Effector memory CD8-positive, alpha-beta T cell (primary cell): ENCODE measurements around the gene GMEB2.
"Not testable (repeated sequence)": the region's sequence is repeated elsewhere in the genome, so short reads cannot be mapped to it uniquely, and the experiment has no call there.

ENCODE experiments used
- ATAC-seq: fragments of 150-1000 bp; cut with Tn5 transposase; replicated peaks from 2 replicates; pipeline ENCODE4 v1.10.0; 2021; ENCODE audit warnings: mild to moderate bottlenecking, moderate library complexity
- DNase-seq, 3 experiments: peaks; one replicate each; pipeline ENCODE4 v3.0.0; 2021
- H3K27ac Mint-ChIP-seq, 2 donors: one replicate each; pipeline ENCODE4 v1.8.0; 2022; ENCODE audit warnings: mild to moderate bottlenecking in 2 of 2, mixed read lengths in 2 of 2, moderate library complexity in 2 of 2
- H3K27me3 Mint-ChIP-seq, 2 donors: one replicate each; pipeline ENCODE4 v1.8.0; 2022; ENCODE audit warnings: mixed read lengths in 2 of 2
- H3K36me3 Mint-ChIP-seq: one replicate; pipeline ENCODE4 v1.8.0; 2022; ENCODE audit warnings: mild to moderate bottlenecking, moderate library complexity, mixed read lengths; ENCODE audit not compliant: insufficient read depth
- H3K4me1 Mint-ChIP-seq, 2 donors: one replicate each; pipeline ENCODE4 v1.8.0; 2022; ENCODE audit warnings: low read depth in 2 of 2, mixed read lengths in 2 of 2
- H3K4me3 Mint-ChIP-seq, 2 donors: one replicate each; pipeline ENCODE4 v1.8.0; 2022; ENCODE audit warnings: mild to moderate bottlenecking in 2 of 2, mixed read lengths in 2 of 2, moderate library complexity in 2 of 2
- H3K9me3 Mint-ChIP-seq, 2 donors: one replicate each; pipeline ENCODE4 v1.8.0; 2022; ENCODE audit warnings: mixed read lengths in 2 of 2

GMEB2 gene

GRCh38 chr20:63610581-63611435, 16.1 kb downstream of the GMEB2 start:
- Mint-ChIP-seq H3K4me3 (no peak overlapping the region), H3K27ac (no peak overlapping the region), H3K36me3 (peaks cover 14% of the 10 kb centered on the region), H3K4me1 (peaks cover 3 to 8% of the 10 kb centered on the region in 2 donors), H3K27me3 (no peaks in the 10 kb centered on the region), H3K9me3 (no peaks in the 10 kb centered on the region)
- DNase-seq (no peak), ATAC-seq (no peak)

GRCh38 chr20:63606686-63607085, 20.2 kb downstream of the GMEB2 start:
- H3K36me3 Mint-ChIP-seq, result peaks cover 26% of the 10 kb centered on the region
- no peak overlapping the region for H3K27ac Mint-ChIP-seq
- peaks cover 4 to 5% of the 10 kb centered on the region in 2 donors for H3K4me1 Mint-ChIP-seq
- DNase-seq (no peak), ATAC-seq (no peak)
- no peaks in the 10 kb centered on the region for H3K9me3 Mint-ChIP-seq
- no peak overlapping the region for H3K4me3 Mint-ChIP-seq
- H3K27me3 Mint-ChIP-seq, result no peaks in the 10 kb centered on the region

- DNase-seq (no peak), ATAC-seq (peak; percentile 7)
- H3K4me3 Mint-ChIP-seq, result no peak overlapping the region
- H3K36me3 Mint-ChIP-seq, result peaks cover 36% of the 10 kb centered on the region
- H3K9me3 Mint-ChIP-seq, result no peaks in the 10 kb centered on the region
- H3K27ac Mint-ChIP-seq, result peak overlapping the region in 1 of 2 donors; percentile 75
- H3K4me1 Mint-ChIP-seq, result peaks cover 8 to 11% of the 10 kb centered on the region in 2 donors
- no peaks in the 10 kb centered on the region for H3K27me3 Mint-ChIP-seq
These were observed 24.6 kb downstream of the GMEB2 start for GRCh38 chr20:63602321-63602720.

GRCh38 chr20:63601679-63602078, 25.2 kb downstream of the GMEB2 start:
- peak; percentile 16 to 43 (median 33) for DNase-seq
- Mint-ChIP-seq H3K27ac (peak overlapping the region in 1 of 2 donors; percentile 75), H3K36me3 (peaks cover 41% of the 10 kb centered on the region), H3K4me1 (peaks cover 7 to 11% of the 10 kb centered on the region in 2 donors)
- H3K9me3 Mint-ChIP-seq, ATAC-seq, H3K4me3 Mint-ChIP-seq, H3K27me3 Mint-ChIP-seq: not testable (repeated sequence)

GRCh38 chr20:63599396-63600050, 27.4 kb downstream of the GMEB2 start:
- no peaks in the 10 kb centered on the region for H3K9me3 Mint-ChIP-seq
- H3K27ac Mint-ChIP-seq, result no peak overlapping the region
- DNase-seq, result no peak
- peaks cover 4 to 11% of the 10 kb centered on the region in 2 donors for H3K4me1 Mint-ChIP-seq
- ATAC-seq, result no peak
- H3K27me3 Mint-ChIP-seq, result no peaks in the 10 kb centered on the region
- peaks cover 42% of the 10 kb centered on the region for H3K36me3 Mint-ChIP-seq
- no peak overlapping the region for H3K4me3 Mint-ChIP-seq

GRCh38 chr20:63598479-63599395, 28.2 kb downstream of the GMEB2 start:
- Mint-ChIP-seq H3K9me3 (no peaks in the 10 kb centered on the region), H3K4me3 (no peak overlapping the region), H3K27ac (no peak overlapping the region), H3K4me1 (peaks cover 4 to 11% of the 10 kb centered on the region in 2 donors), H3K27me3 (no peaks in the 10 kb centered on the region), H3K36me3 (peaks cover 36% of the 10 kb centered on the region)
- DNase-seq (no peak), ATAC-seq (no peak)

GRCh38 chr20:63597651-63598478, 29.0 kb downstream of the GMEB2 start:
- ATAC-seq (no peak), DNase-seq (no peak)
- Mint-ChIP-seq H3K36me3 (peaks cover 39% of the 10 kb centered on the region), H3K4me3 (no peak overlapping the region), H3K4me1 (peaks cover 4 to 9% of the 10 kb centered on the region in 2 donors), H3K9me3 (no peaks in the 10 kb centered on the region), H3K27me3 (no peaks in the 10 kb centered on the region), H3K27ac (no peak overlapping the region)

GRCh38 chr20:63596423-63596822, 30.5 kb downstream of the GMEB2 start:
- DNase-seq (no peak), ATAC-seq (no peak)
- H3K4me1 Mint-ChIP-seq, result peaks cover 4 to 6% of the 10 kb centered on the region in 2 donors
- no peak overlapping the region for H3K27ac Mint-ChIP-seq
- H3K4me3 Mint-ChIP-seq, result no peak overlapping the region
- H3K36me3 Mint-ChIP-seq, result peaks cover 33% of the 10 kb centered on the region
- no peaks in the 10 kb centered on the region for H3K27me3 Mint-ChIP-seq
- no peaks in the 10 kb centered on the region for H3K9me3 Mint-ChIP-seq

GRCh38 chr20:63595416-63596127, 31.3 kb downstream of the GMEB2 start:
- ATAC-seq (no peak), DNase-seq (no peak)
- Mint-ChIP-seq H3K27me3 (no peaks in the 10 kb centered on the region), H3K36me3 (peaks cover 38% of the 10 kb centered on the region), H3K9me3 (no peaks in the 10 kb centered on the region), H3K27ac (no peak overlapping the region), H3K4me1 (peaks cover 0 to 6% of the 10 kb centered on the region in 2 donors), H3K4me3 (no peak overlapping the region)

- Mint-ChIP-seq H3K36me3 (peaks cover 39% of the 10 kb centered on the region), H3K27ac (no peak overlapping the region), H3K9me3 (no peaks in the 10 kb centered on the region), H3K4me3 (no peak overlapping the region), H3K4me1 (peaks cover 0 to under 1% of the 10 kb centered on the region in 2 donors), H3K27me3 (no peaks in the 10 kb centered on the region)
- no peak for DNase-seq
- no peak for ATAC-seq
These were observed 32.8 kb downstream of the GMEB2 start for GRCh38 chr20:63594043-63594561.

- Mint-ChIP-seq H3K36me3 (peaks cover 39% of the 10 kb centered on the region), H3K27ac (no peak overlapping the region), H3K4me1 (peaks cover 0 to 1% of the 10 kb centered on the region in 2 donors), H3K9me3 (no peaks in the 10 kb centered on the region), H3K27me3 (no peaks in the 10 kb centered on the region), H3K4me3 (no peak overlapping the region)
- DNase-seq, result no peak
- no peak for ATAC-seq
These were observed 34.2 kb downstream of the GMEB2 start for GRCh38 chr20:63592661-63593060.

GRCh38 chr20:63591786-63592355, 35.0 kb downstream of the GMEB2 start:
- Mint-ChIP-seq H3K27ac (no peak overlapping the region), H3K4me3 (no peak overlapping the region), H3K4me1 (peaks cover 0 to 1% of the 10 kb centered on the region in 2 donors), H3K9me3 (no peaks in the 10 kb centered on the region), H3K36me3 (peaks cover 38% of the 10 kb centered on the region), H3K27me3 (no peaks in the 10 kb centered on the region)
- ATAC-seq (no peak), DNase-seq (no peak)
